A549 (cell line): ENCODE data around the gene TEAD3.

ENCODE experiments used
- CTCF ChIP-seq: fragments of >200 bp; sonication (Bioruptor Twin); formaldehyde crosslinking; IDR thresholded peaks from 3 replicates; pipeline ENCODE4 v1.5.1; 2016
- FOSB ChIP-seq: fragments of 250-450 bp; sonication (Bioruptor Pico); IDR thresholded peaks from 2 replicates; pipeline ENCODE4 v1.5.0; 2020; ENCODE audit warnings: mild to moderate bottlenecking, moderate library complexity
- KDM1A ChIP-seq: fragments of 200-600 bp; sonication (generic); IDR thresholded peaks from 2 replicates; pipeline ENCODE4 v1.6.1; 2016; ENCODE audit warnings: low read depth, mild to moderate bottlenecking
- POLR2A ChIP-seq: IDR thresholded peaks from 2 replicates; pipeline ENCODE4 v1.6.1; 2012; ENCODE audit warnings: mild to moderate bottlenecking, low read length
- RAD21 ChIP-seq, 2 experiments: fragments of >200 bp in 1 of 2; sonication (Bioruptor Twin) in 1 of 2; formaldehyde crosslinking in 1 of 2; IDR thresholded peaks in 1 of 2; conservative IDR thresholded peaks in 1 of 2; 2 replicates in 1 of 2; 3 replicates in 1 of 2; pipeline ENCODE4 v1.6.1; 2012 to 2018; ENCODE audit warnings: inconsistent platforms in 1 of 2
- RCOR1 ChIP-seq: fragments of 150-350 bp; IDR thresholded peaks from 2 replicates; pipeline ENCODE4 v1.6.1; 2014; ENCODE audit warnings: antibody characterized with exemption, low read length, low read depth
- RNF2 ChIP-seq: fragments of 200-600 bp; sonication (generic); IDR thresholded peaks from 2 replicates; pipeline ENCODE4 v1.6.1; 2016; ENCODE audit warnings: low read depth, mild to moderate bottlenecking, antibody characterized with exemption, moderate library complexity, borderline replicate concordance
- TF ChIP-seq, protein P1 (sequence below): IDR thresholded peaks from 2 replicates; pipeline ENCODE4 v1.6.1; 2012

DNA sequence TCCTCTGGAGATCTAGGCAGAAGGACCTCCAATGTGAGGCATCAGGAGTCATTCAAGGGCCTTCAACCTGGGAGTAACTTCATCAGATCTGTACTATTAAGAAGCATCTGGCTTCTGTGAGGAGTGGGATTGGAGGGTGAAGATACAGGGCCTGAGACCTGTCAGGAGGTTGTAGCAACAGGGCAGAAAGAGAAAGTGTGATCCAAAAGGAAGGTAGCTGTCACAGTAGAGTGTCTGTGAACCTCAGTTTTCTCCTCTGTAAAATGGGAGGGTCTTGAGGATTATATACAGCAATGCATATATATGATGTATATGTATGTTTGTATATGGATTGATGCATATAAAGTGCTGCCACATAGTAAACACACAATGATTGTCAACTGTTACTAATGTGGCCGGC lies 31.2 kb downstream of the TEAD3 start:
- TF ChIP-seq, protein P1, sequence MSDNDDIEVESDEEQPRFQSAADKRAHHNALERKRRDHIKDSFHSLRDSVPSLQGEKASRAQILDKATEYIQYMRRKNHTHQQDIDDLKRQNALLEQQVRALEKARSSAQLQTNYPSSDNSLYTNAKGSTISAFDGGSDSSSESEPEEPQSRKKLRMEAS, result no peak
- TF ChIP-seq CTCF, result no peak
- no peak for TF ChIP-seq RAD21 (conservative IDR thresholded peaks at IDR 0.05 in 1 of 2, IDR thresholded peaks at IDR 0.05 in 1 of 2)
- no peak for TF ChIP-seq RNF2
- no peak for TF ChIP-seq POLR2A
- no peak for TF ChIP-seq FOSB (CRISPR knock-in tag)
- TF ChIP-seq RCOR1, result no peak
- no peak for TF ChIP-seq KDM1A
